Left colon (tissue), 2 donors: ENCODE results near the gene SMIM5. TPM values are rescaled to one million over a fixed set of nuclear protein-coding genes. Genes with fewer than 3 reads are reported as not detected.

Source experiments
- ATAC-seq: fragments of 200-7000 bp; cut with Tn5 transposase; one replicate; pipeline ENCODE4 v1.9.1; 2020; ENCODE audit warnings: mild to moderate bottlenecking, moderate library complexity
- DNase-seq, 2 donors: peaks; one replicate each; pipeline ENCODE4 v3.0.0-alpha.2; 2020
- intact Hi-C, 2 donors: fragments of 100-400 bp; cut with DNase I in 1 of 2; cut with micrococcal nuclease in 1 of 2; formaldehyde crosslinking; loops; one replicate each; pipeline versions ENCODE4 v1.11.2 to v1.14.0; 2022; cut with DNase I, micrococcal nuclease
- total RNA-seq, 2 donors: library from RNA; stranded (reverse); fragmentation: NEBNext Ultra II Directional; extraction: Animal tissue kit (Norgen Biotek cat#: 25700); gene quantifications; one replicate each; pipeline ENCODE4 v1.2.1, GENCODE V29; 2021
- donor health status: DM: no; HTN: no; CAD: no.
- donor health status: DM: yes; HTN: yes; CAD: no.

Gene SMIM5
- total RNA-seq, 2 donors from 2014 or later: 15.4 to 28.3 TPM

DNA sequence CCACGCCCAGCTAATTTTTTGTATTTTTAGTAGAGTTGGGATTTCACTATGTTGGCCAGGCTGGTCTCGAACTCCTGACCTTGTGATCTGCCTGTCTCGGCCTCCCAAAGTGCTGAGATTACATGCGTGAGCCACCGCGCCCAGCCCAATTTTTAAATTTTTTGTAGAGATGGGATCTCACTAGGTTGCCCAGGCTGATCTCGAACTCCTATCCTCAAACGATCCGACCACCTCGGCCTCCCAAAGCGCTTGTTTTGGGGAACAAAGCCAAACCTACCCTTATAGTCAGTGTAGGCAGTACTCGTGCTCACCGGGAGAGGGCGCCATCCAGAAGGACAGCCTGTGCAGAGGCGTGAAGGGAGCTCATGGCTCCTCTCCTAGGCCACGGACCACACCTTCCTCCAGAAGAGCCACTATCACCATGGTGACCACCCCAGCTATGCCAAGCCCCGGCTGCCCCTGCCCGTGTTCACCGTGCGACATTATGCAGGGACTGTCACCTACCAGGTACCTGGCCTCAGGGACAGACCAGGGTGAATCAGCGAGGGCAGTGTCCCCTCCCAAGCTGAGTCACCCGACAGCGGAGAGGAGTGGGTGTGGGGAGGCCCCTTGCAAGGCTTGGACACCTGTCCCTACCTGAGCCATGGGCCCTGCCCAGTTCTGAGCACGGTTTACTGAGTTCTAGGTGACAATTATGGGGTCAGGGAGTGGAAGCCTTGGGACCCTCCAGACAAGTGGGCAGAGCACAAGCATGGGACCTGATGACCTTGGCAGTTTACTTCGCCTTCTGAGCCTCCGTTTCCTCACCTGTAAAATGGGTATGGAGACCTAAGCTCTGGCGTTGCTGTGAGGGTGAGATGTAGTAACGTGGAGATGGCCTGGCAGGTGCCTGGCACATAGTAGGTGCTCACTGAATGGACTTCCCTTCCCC, 31.9 kb upstream of the SMIM5 start:
- peak; percentile 82 for ATAC-seq
- intact Hi-C loops: no loop called here
- peak; percentile 75 to 87 for DNase-seq

DNA sequence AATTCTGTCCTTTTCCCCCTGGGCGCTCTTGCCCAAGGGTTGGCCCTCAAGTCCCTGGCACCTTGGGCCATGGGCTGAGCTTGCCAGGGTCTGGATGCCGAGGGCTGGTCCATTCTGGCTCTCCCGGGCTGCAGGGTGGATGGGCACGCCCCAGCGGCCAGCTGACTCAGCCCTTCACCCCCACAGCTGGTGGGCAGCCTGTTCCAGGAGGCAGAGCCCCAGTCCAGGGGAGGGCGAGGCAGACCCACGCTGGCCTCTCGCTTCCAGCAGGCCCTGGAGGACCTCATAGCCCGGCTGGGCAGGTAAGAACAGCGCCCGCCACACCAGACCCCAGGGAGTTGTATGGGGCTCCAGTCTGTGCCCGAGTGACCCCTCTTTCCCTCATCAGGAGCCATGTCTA, 30.6 kb upstream of the SMIM5 start:
- DNase-seq: no peak
- intact Hi-C loops: no loop called here
- ATAC-seq: no peak

DNA sequence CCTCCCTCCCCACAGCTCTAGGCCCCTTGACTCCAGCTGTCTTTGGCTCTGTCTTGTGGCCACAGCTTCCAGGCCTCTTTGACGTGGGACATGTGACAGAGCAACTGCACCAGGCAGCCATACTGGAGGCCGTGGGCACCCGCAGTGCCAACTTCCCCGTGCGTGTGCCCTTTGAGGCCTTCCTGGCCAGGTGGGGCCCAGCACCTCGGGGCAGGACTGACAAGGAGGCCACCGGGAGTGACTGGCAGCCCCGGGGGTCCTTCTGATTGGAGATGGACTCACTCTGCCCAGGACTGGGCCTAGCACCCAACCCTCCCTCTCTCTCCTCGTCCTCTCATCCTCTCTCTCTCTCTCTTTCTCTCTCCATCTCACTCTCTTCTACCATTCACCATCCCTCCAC, 30.1 kb upstream of the SMIM5 start:
- intact Hi-C loops: no loop called here

GRCh38 chr17:75604034-75604695, 29.1 kb upstream of the SMIM5 start:
- DNase-seq (peak; percentile 44 to 69), ATAC-seq (peak; percentile 64)

More for the DNA sequence above, 30.1 kb upstream of the SMIM5 start:
- DNase-seq (no peak), ATAC-seq (no peak)

DNA sequence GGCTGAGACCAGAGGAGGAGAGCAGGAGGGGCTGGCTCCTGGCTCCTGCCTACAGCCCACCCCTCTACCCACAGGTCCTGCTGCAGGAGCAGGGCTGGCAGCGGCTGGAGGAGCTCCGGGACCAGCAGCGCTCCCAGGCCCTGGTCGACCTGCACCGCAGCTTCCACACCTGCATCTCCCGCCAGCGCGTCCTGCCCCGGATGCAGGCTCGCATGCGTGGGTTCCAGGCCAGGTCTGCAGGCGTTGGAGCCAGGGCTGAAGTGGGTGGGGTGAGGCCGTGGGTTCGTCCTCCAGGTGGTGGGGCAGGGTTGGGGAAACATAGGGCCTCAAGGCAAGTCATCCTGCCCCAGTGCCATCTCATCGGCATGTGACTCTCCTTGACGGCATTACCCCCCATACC, 27.4 kb upstream of the SMIM5 start:
- ATAC-seq (no peak), DNase-seq (no peak)
- intact Hi-C loops: no loop called here

More at GRCh38 chr17:75604034-75604695, 29.1 kb upstream of the SMIM5 start:
- intact Hi-C loops: no loop called here

GRCh38 chr17:75607086-75607485, 26.1 kb upstream of the SMIM5 start:
- ATAC-seq (no peak), DNase-seq (no peak)
- intact Hi-C loops: no loop called here

- ATAC-seq: peak; percentile 67
- intact Hi-C loops: no loop called here
- peak; percentile 87 to 90 for DNase-seq
These were observed 22.9 kb upstream of the SMIM5 start for GRCh38 chr17:75610103-75610984.

DNA sequence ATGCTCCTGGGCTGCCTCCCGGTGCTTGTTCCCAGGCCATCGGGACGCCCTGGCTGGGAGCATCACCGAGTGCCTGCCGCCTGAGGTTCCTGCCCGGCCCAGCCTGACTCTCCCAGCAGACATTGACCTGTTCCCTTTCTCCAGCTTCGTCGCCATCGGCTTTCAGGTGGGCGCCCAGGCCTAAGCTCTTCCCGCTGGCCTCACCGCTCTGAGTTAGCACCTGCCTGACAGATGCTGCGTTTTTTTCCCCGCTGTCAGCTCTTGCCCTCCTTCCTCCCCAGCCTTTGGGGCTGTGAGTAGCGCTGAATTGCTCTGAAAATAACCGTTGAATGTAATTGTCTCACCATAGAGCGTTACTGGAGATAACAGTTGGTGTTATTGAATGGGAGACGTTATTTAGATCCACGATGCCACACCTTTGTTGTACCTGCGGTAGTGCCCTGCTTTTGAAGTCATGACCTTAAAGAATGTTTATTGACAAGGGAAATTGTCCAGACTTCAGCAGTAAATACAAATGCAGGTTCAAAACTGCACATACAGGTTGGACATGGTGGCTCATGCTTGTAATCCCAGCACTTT, 21.3 kb upstream of the SMIM5 start:
- peak; percentile 51 for ATAC-seq
- intact Hi-C loops: no loop called here
- peak in 1 of 2 donors; percentile 46 for DNase-seq

- no peak for DNase-seq
- intact Hi-C loops: no loop called here
- ATAC-seq: no peak
These were observed 20.2 kb upstream of the SMIM5 start for GRCh38 chr17:75612906-75613626.

DNA sequence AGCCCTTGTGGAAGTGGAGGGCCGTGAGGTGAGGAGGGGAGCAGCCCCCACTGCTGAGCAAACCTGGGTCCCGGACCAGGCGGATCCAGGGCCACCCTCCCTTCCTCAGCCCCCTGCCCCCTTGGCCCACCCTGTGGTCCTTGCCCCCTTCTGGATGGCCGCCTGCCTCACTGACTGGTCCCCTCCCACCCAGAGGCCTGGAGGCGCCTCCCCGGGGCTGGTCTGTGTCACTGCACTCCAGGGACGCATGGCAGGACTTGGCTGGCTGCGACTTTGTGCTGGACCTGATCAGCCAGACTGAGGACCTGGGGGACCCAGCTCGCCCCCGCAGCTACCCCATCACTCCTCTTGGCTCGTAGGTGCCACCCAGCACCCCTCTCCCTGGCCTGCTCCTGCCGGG, 19.2 kb upstream of the SMIM5 start:
- ATAC-seq (no peak), DNase-seq (no peak)
- intact Hi-C loops: no loop called here

DNA sequence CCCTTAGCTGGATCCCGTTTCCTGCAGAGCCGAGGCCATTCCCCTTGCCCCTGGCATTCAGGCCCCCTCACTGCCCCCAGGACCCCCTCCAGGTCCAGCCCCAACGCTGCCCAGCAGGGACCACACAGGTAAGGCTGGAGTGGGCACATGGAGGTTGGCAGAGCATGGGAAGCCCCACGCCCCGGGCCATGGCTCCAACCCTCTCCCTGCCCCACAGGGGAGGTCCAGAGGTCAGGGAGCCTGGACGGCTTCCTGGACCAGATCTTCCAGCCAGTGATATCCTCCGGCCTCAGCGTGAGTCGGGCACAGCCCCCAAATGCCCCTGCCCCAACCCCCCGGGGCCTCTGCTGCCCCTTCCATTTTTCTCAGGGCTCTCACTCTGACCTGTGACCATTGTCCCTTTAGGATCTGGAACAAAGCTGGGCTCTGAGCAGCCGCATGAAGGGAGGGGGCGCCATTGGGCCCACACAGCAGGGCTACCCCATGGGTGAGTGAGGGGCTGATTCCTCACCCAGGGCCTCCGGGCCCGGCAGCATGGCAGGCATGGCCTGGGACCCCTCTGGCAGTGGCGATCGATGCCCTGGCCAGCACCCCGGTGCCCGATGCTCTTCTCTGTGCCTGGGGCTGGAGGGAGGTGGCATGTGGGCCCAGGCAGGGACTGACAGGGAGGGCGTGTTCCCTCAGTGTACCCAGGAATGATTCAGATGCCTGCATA, 18.5 kb upstream of the SMIM5 start:
- intact Hi-C loops: no loop called here
- ATAC-seq: no peak
- no peak for DNase-seq

DNA sequence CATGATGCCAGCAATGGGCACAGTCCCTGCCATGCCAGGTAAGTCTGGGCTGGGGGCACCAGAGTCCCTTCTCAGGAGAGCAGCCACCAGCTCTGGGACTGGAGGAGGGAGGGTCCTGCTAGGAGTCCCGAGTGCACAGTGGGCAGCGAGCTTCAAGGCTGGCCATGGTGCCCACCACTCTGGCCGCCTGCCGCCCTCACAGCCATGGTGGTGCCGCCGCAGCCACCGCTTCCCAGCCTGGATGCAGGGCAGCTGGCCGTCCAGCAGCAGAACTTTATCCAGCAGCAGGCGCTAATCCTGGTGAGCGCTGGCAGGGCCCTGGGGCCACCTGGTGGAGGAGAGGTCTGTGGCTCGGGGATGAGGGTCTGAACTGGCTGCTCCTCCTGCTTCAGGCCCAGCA, 17.9 kb upstream of the SMIM5 start:
- ATAC-seq: no peak

GRCh38 chr17:75616521-75617122, 16.6 kb upstream of the SMIM5 start:
- peak; percentile 21 for ATAC-seq
- no peak for DNase-seq
- intact Hi-C loops: no loop called here

More for the DNA sequence above, 17.9 kb upstream of the SMIM5 start:
- intact Hi-C loops: no loop called here
- DNase-seq: no peak

- ATAC-seq (peak; percentile 81), DNase-seq (peak; percentile 86 to 93)
- intact Hi-C loops: no loop called here
These were observed 16.0 kb upstream of the SMIM5 start for GRCh38 chr17:75617218-75617617.

GRCh38 chr17:75617675-75618074, 15.6 kb upstream of the SMIM5 start:
- no peak for ATAC-seq
- intact Hi-C loops: no loop called here
- no peak for DNase-seq

- DNase-seq (no peak), ATAC-seq (no peak)
These were observed 13.5 kb upstream of the SMIM5 start for GRCh38 chr17:75619506-75620431.

More at GRCh38 chr17:75619506-75620431, 13.5 kb upstream of the SMIM5 start:
- intact Hi-C loops: no loop called here
